Natural killer cell (primary cell): ENCODE measurements around the gene RAPGEF2. TPM values are rescaled to one million over a fixed set of nuclear protein-coding genes. Genes with fewer than 3 reads are reported as not detected.

ENCODE experiments used
- ATAC-seq, 3 donors: fragments of 150-1000 bp in 2 of 3; fragments of 200-7000 bp in 1 of 3; cut with Tn5 transposase; 1 replicate in 1 of 3; 2 replicates in 2 of 3; pipeline ENCODE4 v1.10.0; 2021; ENCODE audit warnings: mild to moderate bottlenecking in 2 of 3, moderate library complexity in 2 of 3
- DNase-seq, 2 donors: peaks; one replicate each; pipeline versions ENCODE4 v3.0.0 to v3.0.0-alpha.2; 2013 to 2021; ENCODE audit warnings: mixed read lengths in 1 of 2
- H3K27ac ChIP-seq: one replicate; pipeline ENCODE4 v1.5.1; 2013; ENCODE audit warnings: mild to moderate bottlenecking, low read length
- H3K27me3 ChIP-seq: one replicate; pipeline ENCODE4 v1.6.1; 2013; ENCODE audit warnings: low read length; ENCODE audit not compliant: control insufficient read depth, insufficient read depth
- H3K36me3 ChIP-seq: one replicate; pipeline ENCODE4 v1.6.1; 2013; ENCODE audit warnings: low read length; ENCODE audit not compliant: control insufficient read depth, insufficient read depth
- H3K4me1 ChIP-seq: one replicate; pipeline ENCODE4 v1.6.1; 2013; ENCODE audit warnings: low read length; ENCODE audit not compliant: control insufficient read depth, insufficient read depth
- H3K4me3 ChIP-seq: one replicate; pipeline ENCODE4 v1.5.1; 2013; ENCODE audit warnings: low read length
- H3K9me3 ChIP-seq: one replicate; pipeline ENCODE4 v1.6.1; 2013; ENCODE audit warnings: low read length; ENCODE audit not compliant: control insufficient read depth, insufficient read depth
- H3K27ac Mint-ChIP-seq, 2 donors: one replicate each; pipeline ENCODE4 v1.8.0; 2022; ENCODE audit warnings: mild to moderate bottlenecking in 2 of 2, mixed read lengths in 2 of 2, moderate library complexity in 1 of 2
- H3K27me3 Mint-ChIP-seq, 2 donors: one replicate each; pipeline ENCODE4 v1.8.0; 2022; ENCODE audit warnings: low read depth in 2 of 2, mixed read lengths in 2 of 2
- H3K36me3 Mint-ChIP-seq: one replicate; pipeline ENCODE4 v1.8.0; 2022; ENCODE audit warnings: mixed read lengths
- H3K4me1 Mint-ChIP-seq, 2 donors: one replicate each; pipeline ENCODE4 v1.8.0; 2022; ENCODE audit warnings: mixed read lengths in 2 of 2
- H3K4me3 Mint-ChIP-seq: one replicate; pipeline ENCODE4 v1.8.0; 2022; ENCODE audit warnings: mild to moderate bottlenecking, moderate library complexity, mixed read lengths
- H3K9me3 Mint-ChIP-seq, 2 donors: one replicate each; pipeline ENCODE4 v1.8.0; 2022; ENCODE audit warnings: mixed read lengths in 2 of 2
- WGBS: methylation state at CpG from one replicate; pipeline ENCODE4 v1.1.7; 2013; ENCODE audit warnings: missing lambda C conversion rate; ENCODE audit not compliant: insufficient coverage; 5-methylcytosine and 5-hydroxymethylcytosine counted together
- intact Hi-C: fragments of 100-400 bp; cut with micrococcal nuclease; formaldehyde crosslinking; loops from one replicate; pipeline ENCODE4 v1.14.2; 2022
- total RNA-seq, 4 donors: library from RNA; stranded (reverse); fragments of 120-200 nt in 1 of 4; gene quantifications; one replicate each; pipeline versions ENCODE4 v1.2.3 to v1.2.4, GENCODE V29; 2013 to 2022
- TF ChIP-seq, protein P1 (sequence below): fragments of 200-600 bp; IDR thresholded peaks from one replicate; pipeline ENCODE4 v1.8.0; 2022; ENCODE audit warnings: antibody characterized with exemption

The RAPGEF2 gene
- total RNA-seq, 3 donors from 2014 or later (not counting 1 experiment from before 2014, with no cell fraction given) = 21.9 to 55.6 (median 27.6) TPM

DNA sequence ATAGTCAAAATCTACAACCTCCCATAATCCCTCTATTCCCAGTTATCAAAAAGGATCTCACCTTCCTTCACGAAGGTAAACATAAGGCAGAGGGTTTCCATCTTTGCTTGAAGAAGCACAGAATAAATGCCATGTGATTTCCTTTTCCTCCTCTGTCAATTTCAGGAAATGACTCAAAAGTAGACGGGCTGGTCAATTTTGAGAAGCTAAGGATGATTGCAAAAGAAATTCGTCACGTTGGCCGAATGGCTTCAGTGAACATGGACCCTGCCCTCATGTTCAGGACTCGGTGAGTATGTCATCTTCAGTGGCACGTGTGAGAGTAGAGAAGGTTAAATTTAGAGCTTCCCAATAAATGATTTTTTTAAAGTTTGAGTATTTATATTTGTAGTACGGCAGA is 240.2 kb downstream of the RAPGEF2 start:
- Mint-ChIP-seq H3K27me3 (no peaks in the 10 kb centered on the region), H3K9me3 (no peaks in the 10 kb centered on the region), H3K27ac (no peak overlapping the region), H3K4me3 (no peak overlapping the region), H3K4me1 (no peaks in the 10 kb centered on the region), H3K36me3 (peaks cover 39% of the 10 kb centered on the region)
- H3K27ac ChIP-seq = no peak overlapping the region
- 88% methylated on average over 8 of the region's 8 CpGs for WGBS
- DNase-seq = no peak
- no peak for ATAC-seq
- no peak overlapping the region for H3K4me3 ChIP-seq
- no peaks in the 10 kb centered on the region for H3K9me3 ChIP-seq
- peaks cover 25% of the 10 kb centered on the region for H3K36me3 ChIP-seq
- H3K27me3 ChIP-seq = no peaks in the 10 kb centered on the region
- intact Hi-C loops = no loop called here
- TF ChIP-seq, protein P1, sequence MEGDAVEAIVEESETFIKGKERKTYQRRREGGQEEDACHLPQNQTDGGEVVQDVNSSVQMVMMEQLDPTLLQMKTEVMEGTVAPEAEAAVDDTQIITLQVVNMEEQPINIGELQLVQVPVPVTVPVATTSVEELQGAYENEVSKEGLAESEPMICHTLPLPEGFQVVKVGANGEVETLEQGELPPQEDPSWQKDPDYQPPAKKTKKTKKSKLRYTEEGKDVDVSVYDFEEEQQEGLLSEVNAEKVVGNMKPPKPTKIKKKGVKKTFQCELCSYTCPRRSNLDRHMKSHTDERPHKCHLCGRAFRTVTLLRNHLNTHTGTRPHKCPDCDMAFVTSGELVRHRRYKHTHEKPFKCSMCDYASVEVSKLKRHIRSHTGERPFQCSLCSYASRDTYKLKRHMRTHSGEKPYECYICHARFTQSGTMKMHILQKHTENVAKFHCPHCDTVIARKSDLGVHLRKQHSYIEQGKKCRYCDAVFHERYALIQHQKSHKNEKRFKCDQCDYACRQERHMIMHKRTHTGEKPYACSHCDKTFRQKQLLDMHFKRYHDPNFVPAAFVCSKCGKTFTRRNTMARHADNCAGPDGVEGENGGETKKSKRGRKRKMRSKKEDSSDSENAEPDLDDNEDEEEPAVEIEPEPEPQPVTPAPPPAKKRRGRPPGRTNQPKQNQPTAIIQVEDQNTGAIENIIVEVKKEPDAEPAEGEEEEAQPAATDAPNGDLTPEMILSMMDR = no peak
- H3K4me1 ChIP-seq = no peaks in the 10 kb centered on the region

DNA sequence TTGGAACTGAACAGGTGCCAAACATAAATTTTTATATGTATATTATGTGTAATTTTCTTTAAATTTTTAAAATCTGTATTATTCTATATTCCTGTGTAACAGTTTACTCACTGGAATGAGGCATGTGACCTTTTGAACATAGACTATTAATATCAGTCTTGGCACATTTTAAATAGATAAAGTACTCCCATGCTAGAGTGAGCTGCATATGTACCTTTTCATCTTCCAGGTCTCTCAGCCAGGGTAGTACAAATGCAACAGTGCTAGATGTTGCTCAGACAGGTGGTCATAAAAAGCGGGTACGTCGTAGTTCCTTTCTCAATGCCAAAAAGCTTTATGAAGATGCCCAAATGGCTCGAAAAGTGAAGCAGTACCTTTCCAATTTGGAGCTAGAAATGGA is 242.0 kb downstream of the RAPGEF2 start:
- no peak overlapping the region for H3K4me3 ChIP-seq
- TF ChIP-seq, protein P1 = no peak
- H3K9me3 ChIP-seq = no peaks in the 10 kb centered on the region
- H3K4me3 Mint-ChIP-seq = no peak overlapping the region
- H3K36me3 ChIP-seq = peaks cover 21% of the 10 kb centered on the region
- WGBS = 94% methylated on average over 4 of the region's 4 CpGs
- H3K9me3 Mint-ChIP-seq = no peaks in the 10 kb centered on the region
- ATAC-seq = no peak
- intact Hi-C loops = no loop called here
- DNase-seq = no peak
- no peak overlapping the region for H3K27ac ChIP-seq
- no peaks in the 10 kb centered on the region for H3K4me1 ChIP-seq
- no peaks in the 10 kb centered on the region for H3K27me3 Mint-ChIP-seq
- H3K4me1 Mint-ChIP-seq = no peaks in the 10 kb centered on the region
- peaks cover 26% of the 10 kb centered on the region for H3K36me3 Mint-ChIP-seq
- no peak overlapping the region for H3K27ac Mint-ChIP-seq
- no peaks in the 10 kb centered on the region for H3K27me3 ChIP-seq

DNA sequence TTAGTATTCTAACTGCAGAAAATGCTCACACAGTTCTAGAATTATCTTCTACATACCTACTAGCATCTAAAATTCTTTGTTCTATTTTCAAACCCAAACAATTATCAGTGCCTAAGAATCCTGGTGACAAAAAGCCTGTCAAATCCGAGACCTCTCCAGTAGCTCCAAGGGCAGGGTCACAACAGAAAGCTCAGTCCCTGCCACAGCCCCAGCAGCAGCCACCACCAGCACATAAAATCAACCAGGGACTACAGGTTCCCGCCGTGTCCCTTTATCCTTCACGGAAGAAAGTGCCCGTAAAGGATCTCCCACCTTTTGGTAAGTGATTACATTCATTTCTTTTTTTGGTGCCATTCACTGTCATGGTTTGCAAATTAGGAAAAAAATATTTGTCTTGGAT is 243.8 kb downstream of the RAPGEF2 start:
- Histone ChIP-seq H3K36me3 (peaks cover 25% of the 10 kb centered on the region), H3K27ac (no peak overlapping the region), H3K27me3 (no peaks in the 10 kb centered on the region), H3K4me3 (no peak overlapping the region), H3K4me1 (no peaks in the 10 kb centered on the region), H3K9me3 (no peaks in the 10 kb centered on the region)
- H3K36me3 Mint-ChIP-seq = peaks cover 31% of the 10 kb centered on the region
- WGBS = 94% methylated on average over 5 of the region's 5 CpGs
- no peak for ATAC-seq
- H3K27me3 Mint-ChIP-seq = no peaks in the 10 kb centered on the region
- TF ChIP-seq, protein P1 = no peak
- intact Hi-C loops = no loop called here
- no peak for DNase-seq
- no peak overlapping the region for H3K27ac Mint-ChIP-seq
- no peaks in the 10 kb centered on the region for H3K4me1 Mint-ChIP-seq
- H3K9me3 Mint-ChIP-seq = no peaks in the 10 kb centered on the region
- no peak overlapping the region for H3K4me3 Mint-ChIP-seq

DNA sequence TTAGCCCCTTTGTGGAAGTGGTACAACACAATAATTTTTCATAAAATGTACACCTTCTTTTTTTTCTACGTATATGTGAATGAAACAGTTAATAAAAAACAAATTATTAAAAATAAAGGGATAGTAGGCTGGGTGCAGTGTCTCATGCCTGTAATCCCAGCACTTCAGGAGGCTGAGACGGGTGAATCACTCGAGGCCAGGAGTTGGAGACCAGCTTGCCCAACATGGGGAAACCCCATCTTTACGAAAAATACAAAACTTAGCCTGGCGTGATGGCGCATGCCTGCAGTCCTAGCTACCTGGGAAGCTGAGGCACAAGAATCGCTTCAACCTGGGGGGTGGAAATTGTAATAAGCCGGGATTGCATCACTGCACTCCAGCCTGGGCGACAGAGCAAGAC is 244.9 kb downstream of the RAPGEF2 start:
- Mint-ChIP-seq H3K4me3 (no peak overlapping the region), H3K27me3 (no peaks in the 10 kb centered on the region), H3K27ac (no peak overlapping the region), H3K36me3 (peaks cover 31% of the 10 kb centered on the region), H3K4me1 (no peaks in the 10 kb centered on the region), H3K9me3 (no peaks in the 10 kb centered on the region)
- 91% methylated on average over 8 of the region's 9 CpGs for WGBS
- Histone ChIP-seq H3K36me3 (peaks cover 23% of the 10 kb centered on the region), H3K4me3 (no peak overlapping the region), H3K27ac (no peak overlapping the region), H3K9me3 (no peaks in the 10 kb centered on the region), H3K4me1 (no peaks in the 10 kb centered on the region), H3K27me3 (no peaks in the 10 kb centered on the region)
- ATAC-seq = no peak
- intact Hi-C loops = no loop called here
- TF ChIP-seq, protein P1 = no peak
- no peak for DNase-seq
